Trophoblast cell (in vitro differentiated cells and primary cell): ENCODE data around the gene NOP9.

Source experiments
- DNase-seq, 2 donors: peaks; one replicate each; pipeline ENCODE4 v3.0.0-alpha.2; 2016
- H2AFZ ChIP-seq: 2 replicates; pipeline ENCODE4 v1.6.1; 2013; ENCODE audit warnings: low read length, moderate library complexity, mild to moderate bottlenecking; ENCODE audit not compliant: insufficient read depth, poor library complexity
- H2AK5ac ChIP-seq: 2 replicates; pipeline ENCODE4 v1.6.1; 2013; ENCODE audit warnings: mild to moderate bottlenecking, low read length
- H2BK120ac ChIP-seq: 2 replicates; pipeline ENCODE4 v1.6.1; 2013; ENCODE audit warnings: low read length, mild to moderate bottlenecking, moderate library complexity; ENCODE audit not compliant: insufficient read depth, poor library complexity
- H2BK12ac ChIP-seq: 2 replicates; pipeline ENCODE4 v1.6.1; 2013; ENCODE audit warnings: mild to moderate bottlenecking, low read length, moderate library complexity
- H2BK5ac ChIP-seq: 2 replicates; pipeline ENCODE4 v1.6.1; 2013; ENCODE audit warnings: low read length, low read depth, moderate library complexity, mild to moderate bottlenecking; ENCODE audit not compliant: poor library complexity
- H3K14ac ChIP-seq: 2 replicates; pipeline ENCODE4 v1.6.1; 2013; ENCODE audit warnings: mild to moderate bottlenecking, low read length
- H3K18ac ChIP-seq: 2 replicates; pipeline ENCODE4 v1.6.1; 2013; ENCODE audit warnings: mild to moderate bottlenecking, low read length
- H3K23ac ChIP-seq: 2 replicates; pipeline ENCODE4 v1.6.1; 2013; ENCODE audit warnings: low read length
- H3K27ac ChIP-seq: 2 replicates; pipeline ENCODE4 v1.5.1; 2013; ENCODE audit warnings: low read depth, mild to moderate bottlenecking, inconsistent platforms, low read length, moderate library complexity
- H3K27me3 ChIP-seq: 2 replicates; pipeline ENCODE4 v1.6.1; 2013; ENCODE audit warnings: inconsistent platforms, mild to moderate bottlenecking, low read length, moderate library complexity; ENCODE audit not compliant: insufficient read depth
- H3K36me3 ChIP-seq, 2 experiments: 1 replicate in 1 of 2; 2 replicates in 1 of 2; pipeline ENCODE4 v1.6.1; 2013; ENCODE audit warnings: low read length in 2 of 2, mild to moderate bottlenecking in 2 of 2, moderate library complexity in 1 of 2; ENCODE audit not compliant: insufficient read depth in 2 of 2, control insufficient read depth in 1 of 2
- H3K4ac ChIP-seq: 2 replicates; pipeline ENCODE4 v1.6.1; 2013; ENCODE audit warnings: low read depth, mild to moderate bottlenecking, low read length, moderate library complexity
- H3K4me1 ChIP-seq, 2 experiments: 1 replicate in 1 of 2; 2 replicates in 1 of 2; pipeline ENCODE4 v1.6.1; 2013; ENCODE audit warnings: low read length in 2 of 2, mild to moderate bottlenecking in 2 of 2, moderate library complexity in 1 of 2; ENCODE audit not compliant: insufficient read depth in 2 of 2, control insufficient read depth in 1 of 2
- H3K4me2 ChIP-seq: 2 replicates; pipeline ENCODE4 v1.6.1; 2013; ENCODE audit warnings: inconsistent platforms, mild to moderate bottlenecking, low read length, moderate library complexity
- H3K4me3 ChIP-seq: 2 replicates; pipeline ENCODE4 v1.5.1; 2013; ENCODE audit warnings: mild to moderate bottlenecking, low read depth, low read length, inconsistent platforms
- H3K79me1 ChIP-seq: one replicate; pipeline ENCODE4 v1.6.1; 2013; ENCODE audit warnings: low read length
- H3K79me2 ChIP-seq: 2 replicates; pipeline ENCODE4 v1.6.1; 2013; ENCODE audit warnings: low read length, mild to moderate bottlenecking; ENCODE audit not compliant: control insufficient read depth, insufficient read depth, poor library complexity
- H3K9ac ChIP-seq: 2 replicates; pipeline ENCODE4 v1.6.1; 2013; ENCODE audit warnings: mild to moderate bottlenecking, low read length
- H3K9me3 ChIP-seq: 2 replicates; pipeline ENCODE4 v1.6.1; 2013; ENCODE audit warnings: low read depth, mild to moderate bottlenecking, control low read depth, inconsistent platforms, low read length; ENCODE audit not compliant: insufficient read depth
- H4K12ac ChIP-seq: 2 replicates; pipeline ENCODE4 v1.6.1; 2013; ENCODE audit warnings: low read depth, mild to moderate bottlenecking, low read length, moderate library complexity
- H4K8ac ChIP-seq: 2 replicates; pipeline ENCODE4 v1.6.1; 2013; ENCODE audit warnings: low read depth, mild to moderate bottlenecking, low read length, moderate library complexity
- H4K91ac ChIP-seq: one replicate; pipeline ENCODE4 v1.6.1; 2013; ENCODE audit warnings: low read depth, mild to moderate bottlenecking, low read length, moderate library complexity
- WGBS: extraction: QIAGEN DNeasy Blood & Tissue Kit; methylation state at CpG from one replicate; pipeline ENCODE4 v1.1.7; 2013; ENCODE audit warnings: missing lambda C conversion rate; ENCODE audit not compliant: insufficient read length, insufficient coverage; ENCODE audit errors: extremely low coverage; 5-methylcytosine and 5-hydroxymethylcytosine counted together

The NOP9 gene

DNA sequence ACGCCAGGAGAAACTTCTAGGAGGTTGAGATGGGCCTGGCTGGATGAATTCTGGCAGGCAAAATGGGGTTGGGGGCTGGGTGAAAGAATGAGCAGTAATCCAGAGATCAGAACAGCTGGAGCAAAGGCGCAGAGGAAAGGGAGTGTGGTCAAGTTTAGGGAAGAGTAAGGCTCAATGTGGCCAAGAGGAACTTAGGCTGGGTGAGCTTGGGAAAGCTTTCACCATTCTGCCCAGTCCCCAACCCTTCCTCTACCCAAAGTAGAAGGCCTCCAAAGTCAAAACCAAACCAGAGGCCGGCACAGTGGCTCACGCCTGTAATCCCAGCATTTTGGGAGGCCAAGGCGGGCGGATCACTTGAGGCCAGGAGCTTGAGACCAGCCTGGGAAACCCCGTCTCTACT is 18.0 kb upstream of the NOP9 start:
- H2BK5ac ChIP-seq = no peak overlapping the region
- no peak for DNase-seq
- H3K9ac ChIP-seq = no peak overlapping the region
- no peaks in the 10 kb centered on the region for H3K27me3 ChIP-seq
- peaks cover 4 to 9% of the 10 kb centered on the region in 2 experiments for H3K4me1 ChIP-seq
- no peak overlapping the region for H2BK120ac ChIP-seq
- no peaks in the 10 kb centered on the region for H3K79me1 ChIP-seq
- H3K23ac ChIP-seq = no peak overlapping the region
- H3K18ac ChIP-seq = no peak overlapping the region
- no peak overlapping the region for H2AK5ac ChIP-seq
- no peaks in the 10 kb centered on the region for H3K79me2 ChIP-seq
- H4K91ac ChIP-seq = no peak overlapping the region
- H3K9me3 ChIP-seq = no peaks in the 10 kb centered on the region
- no peak overlapping the region for H2BK12ac ChIP-seq
- no peak overlapping the region for H4K12ac ChIP-seq
- no peak overlapping the region for H3K4ac ChIP-seq
- no peak overlapping the region for H3K14ac ChIP-seq
- no peaks in the 10 kb centered on the region for H3K36me3 ChIP-seq
- H3K27ac ChIP-seq = no peak overlapping the region
- no peak overlapping the region for H3K4me3 ChIP-seq
- H3K4me2 ChIP-seq = no peak overlapping the region
- H2AFZ ChIP-seq = no peak overlapping the region
- H4K8ac ChIP-seq = no peak overlapping the region
- no CpG with 5 or more reads among the region's 7 CpGs for WGBS

DNA sequence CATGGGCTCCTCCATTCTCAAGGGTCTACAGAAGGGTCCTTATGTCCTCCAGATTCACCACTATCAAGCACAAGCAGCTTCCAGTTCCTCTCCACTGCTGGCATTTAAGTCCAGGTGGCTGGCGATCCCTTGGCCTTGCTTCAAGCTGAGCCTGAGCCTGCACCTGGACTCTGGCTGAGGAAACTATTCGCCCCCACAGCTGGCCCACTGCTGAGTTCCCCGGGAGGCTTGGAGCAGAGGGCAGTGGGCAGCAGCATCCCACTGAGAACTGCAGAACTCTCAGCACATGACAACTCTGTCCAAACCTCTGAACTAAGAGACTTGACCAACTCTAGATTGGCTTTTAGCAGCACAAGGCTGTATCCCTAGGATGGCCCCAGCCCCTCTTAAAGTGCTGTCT is 16.9 kb upstream of the NOP9 start:
- no peak overlapping the region for H3K14ac ChIP-seq
- H2AFZ ChIP-seq = no peak overlapping the region
- H2BK120ac ChIP-seq = no peak overlapping the region
- H3K9ac ChIP-seq = no peak overlapping the region
- no peak overlapping the region for H4K12ac ChIP-seq
- H3K79me2 ChIP-seq = no peaks in the 10 kb centered on the region
- H3K4me1 ChIP-seq = peaks cover 4 to 9% of the 10 kb centered on the region in 2 experiments
- H3K79me1 ChIP-seq = no peaks in the 10 kb centered on the region
- no peak overlapping the region for H3K4ac ChIP-seq
- no peak overlapping the region for H2BK5ac ChIP-seq
- no peaks in the 10 kb centered on the region for H3K9me3 ChIP-seq
- no peak overlapping the region for H3K4me2 ChIP-seq
- no peaks in the 10 kb centered on the region for H3K36me3 ChIP-seq
- no peak for DNase-seq
- no peak overlapping the region for H4K91ac ChIP-seq
- no peak overlapping the region for H4K8ac ChIP-seq
- H2BK12ac ChIP-seq = no peak overlapping the region
- no peaks in the 10 kb centered on the region for H3K27me3 ChIP-seq
- H3K4me3 ChIP-seq = no peak overlapping the region
- no peak overlapping the region for H3K18ac ChIP-seq
- no CpG with 5 or more reads among the region's 3 CpGs for WGBS
- H2AK5ac ChIP-seq = no peak overlapping the region
- H3K23ac ChIP-seq = no peak overlapping the region
- no peak overlapping the region for H3K27ac ChIP-seq

DNA sequence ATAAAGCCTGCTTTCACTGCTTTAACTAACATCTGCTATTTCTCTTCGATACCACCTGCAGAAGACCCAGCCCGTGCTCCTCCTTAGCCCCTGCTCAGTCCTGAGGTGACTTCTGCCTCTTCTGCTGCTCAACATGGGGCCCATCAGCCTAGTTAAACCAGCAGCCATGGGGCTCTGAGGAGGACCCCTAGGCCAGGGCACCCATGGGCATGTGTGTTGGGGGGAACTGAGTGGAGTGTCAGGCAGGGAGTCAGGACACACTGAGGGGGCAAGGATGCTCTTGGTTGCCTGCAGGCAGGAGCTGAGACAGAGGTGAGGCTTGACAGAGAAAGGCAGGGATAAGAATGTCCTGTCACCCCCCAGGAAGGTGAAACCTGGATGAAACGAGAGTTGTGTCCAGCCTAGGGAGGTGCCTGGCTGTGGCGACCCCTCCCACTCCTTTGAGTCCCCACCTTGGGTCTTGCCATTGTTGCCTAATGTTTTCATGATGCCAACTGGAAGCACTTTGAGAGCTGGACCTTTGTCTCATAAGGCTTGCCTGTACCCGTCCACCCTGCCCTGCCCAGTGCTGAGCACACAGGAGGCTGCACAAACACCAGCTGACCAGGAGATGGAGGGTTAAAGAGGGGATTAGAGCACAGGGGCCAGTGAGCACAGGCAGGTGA is 15.7 kb upstream of the NOP9 start:
- WGBS = no CpG with 5 or more reads among the region's 5 CpGs

DNA sequence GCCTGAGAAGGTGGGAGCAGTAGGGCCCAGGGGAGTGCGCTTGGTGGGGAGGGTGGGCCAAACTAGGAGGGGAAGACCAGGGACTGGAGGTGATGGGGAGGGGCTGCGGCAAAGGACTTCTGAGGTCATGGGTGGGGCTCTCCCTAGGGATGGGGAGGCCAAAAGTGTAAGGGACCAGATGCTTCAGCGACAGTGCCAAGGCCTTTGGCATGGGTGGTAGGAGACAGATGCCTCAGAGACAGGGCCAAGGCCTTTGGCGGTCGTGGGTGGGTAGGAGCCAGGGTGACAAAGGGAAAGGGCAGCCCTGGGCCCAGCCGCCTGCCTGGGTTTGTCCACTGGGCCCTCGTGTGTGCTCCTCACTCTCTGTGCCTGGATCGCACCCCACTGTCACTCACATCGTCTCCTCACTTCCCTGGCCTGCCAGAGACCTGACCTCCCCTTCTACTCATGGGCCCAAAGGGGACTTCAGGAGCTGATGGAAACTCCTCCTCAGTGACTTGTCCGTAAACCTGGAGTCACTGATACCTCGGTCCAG is 15.1 kb upstream of the NOP9 start:
- no peaks in the 10 kb centered on the region for H3K79me1 ChIP-seq
- H3K36me3 ChIP-seq = peaks cover under 1 to 4% of the 10 kb centered on the region in 2 experiments
- H2BK12ac ChIP-seq = no peak overlapping the region
- H3K79me2 ChIP-seq = no peaks in the 10 kb centered on the region
- no peak overlapping the region for H3K27ac ChIP-seq
- H2AK5ac ChIP-seq = no peak overlapping the region
- no peaks in the 10 kb centered on the region for H3K27me3 ChIP-seq
- H3K18ac ChIP-seq = no peak overlapping the region
- H4K91ac ChIP-seq = no peak overlapping the region
- no peak overlapping the region for H3K4me3 ChIP-seq
- no peak overlapping the region for H2BK5ac ChIP-seq
- H3K4me1 ChIP-seq = peaks cover 0 to 4% of the 10 kb centered on the region in 2 experiments
- H3K23ac ChIP-seq = no peak overlapping the region
- no peak overlapping the region for H3K9ac ChIP-seq
- H4K8ac ChIP-seq = no peak overlapping the region
- H2AFZ ChIP-seq = no peak overlapping the region
- H4K12ac ChIP-seq = no peak overlapping the region
- no peak overlapping the region for H3K4ac ChIP-seq
- WGBS = no CpG with 5 or more reads among the region's 11 CpGs
- H3K4me2 ChIP-seq = no peak overlapping the region
- no peak overlapping the region for H2BK120ac ChIP-seq
- H3K9me3 ChIP-seq = no peaks in the 10 kb centered on the region
- DNase-seq = no peak
- no peak overlapping the region for H3K14ac ChIP-seq

More for the DNA sequence above, 15.7 kb upstream of the NOP9 start:
- Histone ChIP-seq H3K4ac (no peak overlapping the region), H3K14ac (no peak overlapping the region), H4K91ac (no peak overlapping the region), H2BK5ac (no peak overlapping the region), H3K79me2 (no peaks in the 10 kb centered on the region), H3K9ac (no peak overlapping the region), H2BK120ac (no peak overlapping the region), H2AFZ (no peak overlapping the region), H2AK5ac (no peak overlapping the region), H4K12ac (no peak overlapping the region), H3K79me1 (no peaks in the 10 kb centered on the region), H3K9me3 (no peaks in the 10 kb centered on the region), H3K36me3 (no peaks in the 10 kb centered on the region), H3K4me2 (no peak overlapping the region), H3K4me3 (no peak overlapping the region), H4K8ac (no peak overlapping the region), H3K23ac (no peak overlapping the region), H3K18ac (no peak overlapping the region), H3K27ac (no peak overlapping the region), H3K4me1 (peaks cover 4 to 9% of the 10 kb centered on the region in 2 experiments), H2BK12ac (no peak overlapping the region), H3K27me3 (no peaks in the 10 kb centered on the region)
- DNase-seq = no peak
